Measurements from ENCODE around the gene DOK7. TPM values are rescaled to one million over a fixed set of nuclear protein-coding genes. Genes with fewer than 3 reads are reported as not detected.

The DOK7 gene
- total RNA-seq (1 to 10 TPM in 1 of 2 donors, under 1 TPM in 1; 0.40 to 2.6 TPM), polyA plus RNA-seq (ENCODE audit: insufficient read length in 2 of 2) (1 to 10 TPM; 1.1 to 2.2 TPM)
- long read RNA-seq, donor 1 = 0 reads
- long read RNA-seq, donor 2 = 0 reads
- long read RNA-seq, donor 3, partial matches to known transcripts = 0 of 1 reads
- long read RNA-seq, donor 3, other reads (novel, unspliced or antisense) = 0 of 1 reads
- long read RNA-seq, donor 4 = 0 reads

GRCh38 chr4:3462790-3463415 is at the start of gene DOK7:
TSS of gene DOK7 (plus strand) at chr4:3463306. CDS start at chr4:3463376, 70 bp downstream.
- Histone ChIP-seq H3K4me3 (ENCODE audit: low read depth, low read length) (no peak within 1 kb of the TSS), H3K27ac (ENCODE audit: low read depth, low read length) (no peak within 1 kb of the TSS), H3K9me3 (ENCODE audit: control insufficient read depth, insufficient read depth, low read length) (no peaks in the 10 kb centered on the region), H3K4me1 (ENCODE audit: control insufficient read depth, insufficient read depth, low read length) (peaks cover 18% of the 10 kb centered on the region), H3K36me3 (ENCODE audit: control insufficient read depth, insufficient read depth, low read length) (peaks cover 2% of the 10 kb centered on the region), H3K27me3 (ENCODE audit: control insufficient read depth, insufficient read depth, low read length) (peaks cover 23% of the 10 kb centered on the region)
- DNase-seq (ENCODE audit: low read depth in 4 of 6, low spot score in 6 of 6) = no peak
- WGBS (ENCODE audit: insufficient coverage) = 5% methylated on average over 44 of the region's 44 CpGs

DNA sequence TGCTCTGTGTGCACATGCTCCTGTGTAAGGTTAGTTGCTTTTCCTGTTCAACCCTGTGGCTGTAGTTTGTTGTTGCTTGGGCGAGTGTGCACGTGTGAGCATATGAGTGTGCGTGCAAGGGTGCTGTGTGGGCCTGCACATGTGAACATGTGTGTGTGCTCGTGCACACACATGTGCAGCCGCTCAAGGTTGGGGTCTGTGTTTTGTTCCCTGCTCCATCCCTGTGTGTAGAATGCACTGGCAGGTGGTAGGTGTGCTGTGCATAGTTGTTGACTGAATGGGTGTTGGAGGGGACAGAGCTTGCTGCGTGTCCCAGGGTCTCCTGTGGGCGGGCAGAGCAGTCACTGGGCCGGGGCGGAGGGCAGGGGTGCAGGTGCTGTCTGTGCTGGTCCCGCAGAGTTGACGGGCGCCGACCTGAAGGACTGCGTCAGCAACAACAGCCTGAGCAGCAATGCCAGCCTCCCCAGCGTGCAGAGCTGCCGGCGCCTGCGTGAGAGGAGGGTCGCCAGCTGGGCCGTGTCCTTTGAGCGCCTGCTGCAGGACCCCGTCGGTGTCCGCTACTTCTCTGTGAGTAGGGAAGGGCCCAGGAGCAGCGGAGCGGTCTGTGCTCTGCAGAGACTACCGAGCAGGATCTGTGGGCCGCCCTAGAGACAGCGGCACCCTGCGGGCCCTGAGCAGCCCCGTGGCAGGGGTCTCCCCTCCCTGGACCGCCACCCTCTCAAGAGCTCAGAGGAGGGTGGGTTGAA is 49.3 kb upstream of the DOK7 start:
- 71% methylated on average over 32 of the region's 32 CpGs for WGBS (ENCODE audit: insufficient coverage)
- no peaks in the 10 kb centered on the region for H3K9me3 ChIP-seq (ENCODE audit: control insufficient read depth, insufficient read depth, low read length)
- H3K4me3 ChIP-seq (ENCODE audit: low read depth, low read length) = no peak overlapping the region
- peaks cover 65% of the 10 kb centered on the region for H3K4me1 ChIP-seq (ENCODE audit: control insufficient read depth, insufficient read depth, low read length)
- H3K27me3 ChIP-seq (ENCODE audit: control insufficient read depth, insufficient read depth, low read length) = no peaks in the 10 kb centered on the region
- H3K36me3 ChIP-seq (ENCODE audit: control insufficient read depth, insufficient read depth, low read length) = peaks cover 71% of the 10 kb centered on the region
- peak overlapping the region; percentile 63 for H3K27ac ChIP-seq (ENCODE audit: low read depth, low read length)
- no peak for DNase-seq (ENCODE audit: low read depth in 4 of 6, low spot score in 6 of 6)

GRCh38 chr4:3414421-3415279 is 48.5 kb upstream of the DOK7 start:
- no peaks in the 10 kb centered on the region for H3K9me3 ChIP-seq (ENCODE audit: control insufficient read depth, insufficient read depth, low read length)
- H3K36me3 ChIP-seq (ENCODE audit: control insufficient read depth, insufficient read depth, low read length) = peaks cover 72% of the 10 kb centered on the region
- peaks cover 57% of the 10 kb centered on the region for H3K4me1 ChIP-seq (ENCODE audit: control insufficient read depth, insufficient read depth, low read length)
- WGBS (ENCODE audit: insufficient coverage) = 81% methylated on average over 32 of the region's 37 CpGs
- peak in 1 of 6 donors; percentile 41 for DNase-seq (ENCODE audit: low read depth in 4 of 6, low spot score in 6 of 6)
- H3K27me3 ChIP-seq (ENCODE audit: control insufficient read depth, insufficient read depth, low read length) = no peaks in the 10 kb centered on the region
- H3K4me3 ChIP-seq (ENCODE audit: low read depth, low read length) = no peak overlapping the region
- H3K27ac ChIP-seq (ENCODE audit: low read depth, low read length) = peak overlapping the region; percentile 64

GRCh38 chr4:3415471-3416141 is 47.5 kb upstream of the DOK7 start:
- Histone ChIP-seq H3K27ac (ENCODE audit: low read depth, low read length) (no peak overlapping the region), H3K4me3 (ENCODE audit: low read depth, low read length) (no peak overlapping the region), H3K27me3 (ENCODE audit: control insufficient read depth, insufficient read depth, low read length) (no peaks in the 10 kb centered on the region), H3K36me3 (ENCODE audit: control insufficient read depth, insufficient read depth, low read length) (peaks cover 80% of the 10 kb centered on the region), H3K9me3 (ENCODE audit: control insufficient read depth, insufficient read depth, low read length) (no peaks in the 10 kb centered on the region), H3K4me1 (ENCODE audit: control insufficient read depth, insufficient read depth, low read length) (peaks cover 47% of the 10 kb centered on the region)
- no peak for DNase-seq (ENCODE audit: low read depth in 4 of 6, low spot score in 6 of 6)
- 85% methylated on average over 28 of the region's 33 CpGs for WGBS (ENCODE audit: insufficient coverage)

GRCh38 chr4:3416270-3416669 is 46.8 kb upstream of the DOK7 start:
- 92% methylated on average over 16 of the region's 18 CpGs for WGBS (ENCODE audit: insufficient coverage)
- DNase-seq (ENCODE audit: low read depth in 4 of 6, low spot score in 6 of 6) = no peak
- Histone ChIP-seq H3K36me3 (ENCODE audit: control insufficient read depth, insufficient read depth, low read length) (peaks cover 87% of the 10 kb centered on the region), H3K27ac (ENCODE audit: low read depth, low read length) (no peak overlapping the region), H3K4me3 (ENCODE audit: low read depth, low read length) (no peak overlapping the region), H3K9me3 (ENCODE audit: control insufficient read depth, insufficient read depth, low read length) (no peaks in the 10 kb centered on the region), H3K4me1 (ENCODE audit: control insufficient read depth, insufficient read depth, low read length) (peaks cover 44% of the 10 kb centered on the region), H3K27me3 (ENCODE audit: control insufficient read depth, insufficient read depth, low read length) (no peaks in the 10 kb centered on the region)

GRCh38 chr4:3416821-3417221 is 46.3 kb upstream of the DOK7 start:
- Histone ChIP-seq H3K9me3 (ENCODE audit: control insufficient read depth, insufficient read depth, low read length) (no peaks in the 10 kb centered on the region), H3K27me3 (ENCODE audit: control insufficient read depth, insufficient read depth, low read length) (no peaks in the 10 kb centered on the region), H3K36me3 (ENCODE audit: control insufficient read depth, insufficient read depth, low read length) (peaks cover 89% of the 10 kb centered on the region), H3K27ac (ENCODE audit: low read depth, low read length) (no peak overlapping the region), H3K4me1 (ENCODE audit: control insufficient read depth, insufficient read depth, low read length) (peaks cover 39% of the 10 kb centered on the region), H3K4me3 (ENCODE audit: low read depth, low read length) (no peak overlapping the region)
- no peak for DNase-seq (ENCODE audit: low read depth in 4 of 6, low spot score in 6 of 6)
- WGBS (ENCODE audit: insufficient coverage) = 98% methylated on average over 17 of the region's 17 CpGs

DNA sequence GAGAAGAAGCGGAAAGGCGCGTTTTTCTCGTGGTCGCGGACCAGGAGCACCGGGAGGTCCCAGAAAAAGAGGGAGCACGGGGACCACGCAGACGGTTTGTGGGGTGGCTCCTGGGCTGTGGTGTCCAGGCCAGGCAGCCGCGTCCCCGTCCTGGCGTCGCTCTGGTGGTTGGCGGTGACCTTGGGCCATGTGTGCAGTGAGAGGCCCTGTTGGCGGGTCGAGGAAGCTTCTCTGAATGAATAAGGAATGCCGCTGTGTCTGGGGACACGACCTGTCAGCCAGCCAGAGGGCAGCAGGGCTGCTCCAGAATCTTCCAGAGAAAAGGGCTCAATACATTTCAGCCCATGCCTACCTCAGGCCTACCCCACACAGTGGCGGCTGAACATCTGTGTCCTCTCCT is 45.7 kb upstream of the DOK7 start:
- DNase-seq (ENCODE audit: low read depth in 4 of 6, low spot score in 6 of 6) = no peak

GRCh38 chr4:3418029-3418762 is 44.9 kb upstream of the DOK7 start:
- Histone ChIP-seq H3K27me3 (ENCODE audit: control insufficient read depth, insufficient read depth, low read length) (no peaks in the 10 kb centered on the region), H3K4me3 (ENCODE audit: low read depth, low read length) (no peak overlapping the region), H3K9me3 (ENCODE audit: control insufficient read depth, insufficient read depth, low read length) (no peaks in the 10 kb centered on the region), H3K27ac (ENCODE audit: low read depth, low read length) (no peak overlapping the region), H3K36me3 (ENCODE audit: control insufficient read depth, insufficient read depth, low read length) (peaks cover 96% of the 10 kb centered on the region), H3K4me1 (ENCODE audit: control insufficient read depth, insufficient read depth, low read length) (peaks cover 27% of the 10 kb centered on the region)
- 76% methylated on average over 21 of the region's 22 CpGs for WGBS (ENCODE audit: insufficient coverage)
- DNase-seq (ENCODE audit: low read depth in 4 of 6, low spot score in 6 of 6) = no peak

More for the DNA sequence above, 45.7 kb upstream of the DOK7 start:
- 96% methylated on average over 16 of the region's 21 CpGs for WGBS (ENCODE audit: insufficient coverage)
- Histone ChIP-seq H3K4me1 (ENCODE audit: control insufficient read depth, insufficient read depth, low read length) (peaks cover 34% of the 10 kb centered on the region), H3K9me3 (ENCODE audit: control insufficient read depth, insufficient read depth, low read length) (no peaks in the 10 kb centered on the region), H3K4me3 (ENCODE audit: low read depth, low read length) (no peak overlapping the region), H3K36me3 (ENCODE audit: control insufficient read depth, insufficient read depth, low read length) (peaks cover 95% of the 10 kb centered on the region), H3K27me3 (ENCODE audit: control insufficient read depth, insufficient read depth, low read length) (no peaks in the 10 kb centered on the region), H3K27ac (ENCODE audit: low read depth, low read length) (no peak overlapping the region)
